GM12801 (cell line): ENCODE data around the gene THUMPD1.

ENCODE experiments used
- TF ChIP-seq, protein P1 (sequence below): IDR thresholded peaks from one replicate; pipeline ENCODE4 v1.5.1; 2011; ENCODE audit warnings: control low read depth; ENCODE audit not compliant: insufficient read length; ENCODE audit errors: extremely low read depth

Gene THUMPD1, protein sequence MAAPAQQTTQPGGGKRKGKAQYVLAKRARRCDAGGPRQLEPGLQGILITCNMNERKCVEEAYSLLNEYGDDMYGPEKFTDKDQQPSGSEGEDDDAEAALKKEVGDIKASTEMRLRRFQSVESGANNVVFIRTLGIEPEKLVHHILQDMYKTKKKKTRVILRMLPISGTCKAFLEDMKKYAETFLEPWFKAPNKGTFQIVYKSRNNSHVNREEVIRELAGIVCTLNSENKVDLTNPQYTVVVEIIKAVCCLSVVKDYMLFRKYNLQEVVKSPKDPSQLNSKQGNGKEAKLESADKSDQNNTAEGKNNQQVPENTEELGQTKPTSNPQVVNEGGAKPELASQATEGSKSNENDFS

DNA sequence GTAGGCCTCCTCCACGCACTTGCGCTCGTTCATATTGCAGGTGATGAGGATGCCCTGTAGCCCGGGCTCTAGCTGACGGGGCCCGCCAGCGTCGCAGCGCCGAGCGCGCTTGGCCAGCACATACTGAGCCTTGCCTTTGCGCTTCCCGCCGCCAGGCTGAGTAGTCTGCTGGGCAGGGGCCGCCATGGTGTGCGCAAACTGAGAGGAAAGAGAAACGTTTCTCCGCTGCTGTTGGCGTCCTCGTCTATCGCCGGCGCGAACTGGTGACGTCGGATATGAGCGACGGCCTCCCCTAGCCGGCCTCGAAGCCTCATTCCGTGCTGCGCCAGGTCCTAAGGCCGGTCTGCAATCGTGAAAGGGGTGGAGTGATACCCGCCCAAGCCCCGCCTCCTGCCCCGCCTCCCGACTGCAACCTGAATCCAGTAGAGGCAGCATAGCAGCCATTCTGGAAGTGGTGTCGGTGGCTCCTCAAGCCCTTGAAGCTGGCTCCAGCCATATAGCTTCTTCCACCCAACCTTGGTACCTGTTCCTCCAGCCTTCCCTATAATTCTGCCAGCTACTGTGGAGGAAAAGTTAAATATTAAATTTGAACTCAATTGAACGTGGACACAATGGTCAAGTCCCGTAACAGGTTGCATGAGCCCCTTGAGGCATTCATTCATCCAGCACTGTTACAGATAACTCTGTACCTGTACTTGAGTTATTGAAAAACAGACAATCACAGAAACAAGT lies at the start of gene THUMPD1:
THUMPD1 (minus strand) TSS at position 265 of the 732 bp plus-strand sequence; CDS start at position 186, 79 bp downstream.
- TF ChIP-seq, protein P1, sequence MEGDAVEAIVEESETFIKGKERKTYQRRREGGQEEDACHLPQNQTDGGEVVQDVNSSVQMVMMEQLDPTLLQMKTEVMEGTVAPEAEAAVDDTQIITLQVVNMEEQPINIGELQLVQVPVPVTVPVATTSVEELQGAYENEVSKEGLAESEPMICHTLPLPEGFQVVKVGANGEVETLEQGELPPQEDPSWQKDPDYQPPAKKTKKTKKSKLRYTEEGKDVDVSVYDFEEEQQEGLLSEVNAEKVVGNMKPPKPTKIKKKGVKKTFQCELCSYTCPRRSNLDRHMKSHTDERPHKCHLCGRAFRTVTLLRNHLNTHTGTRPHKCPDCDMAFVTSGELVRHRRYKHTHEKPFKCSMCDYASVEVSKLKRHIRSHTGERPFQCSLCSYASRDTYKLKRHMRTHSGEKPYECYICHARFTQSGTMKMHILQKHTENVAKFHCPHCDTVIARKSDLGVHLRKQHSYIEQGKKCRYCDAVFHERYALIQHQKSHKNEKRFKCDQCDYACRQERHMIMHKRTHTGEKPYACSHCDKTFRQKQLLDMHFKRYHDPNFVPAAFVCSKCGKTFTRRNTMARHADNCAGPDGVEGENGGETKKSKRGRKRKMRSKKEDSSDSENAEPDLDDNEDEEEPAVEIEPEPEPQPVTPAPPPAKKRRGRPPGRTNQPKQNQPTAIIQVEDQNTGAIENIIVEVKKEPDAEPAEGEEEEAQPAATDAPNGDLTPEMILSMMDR: no peak

DNA sequence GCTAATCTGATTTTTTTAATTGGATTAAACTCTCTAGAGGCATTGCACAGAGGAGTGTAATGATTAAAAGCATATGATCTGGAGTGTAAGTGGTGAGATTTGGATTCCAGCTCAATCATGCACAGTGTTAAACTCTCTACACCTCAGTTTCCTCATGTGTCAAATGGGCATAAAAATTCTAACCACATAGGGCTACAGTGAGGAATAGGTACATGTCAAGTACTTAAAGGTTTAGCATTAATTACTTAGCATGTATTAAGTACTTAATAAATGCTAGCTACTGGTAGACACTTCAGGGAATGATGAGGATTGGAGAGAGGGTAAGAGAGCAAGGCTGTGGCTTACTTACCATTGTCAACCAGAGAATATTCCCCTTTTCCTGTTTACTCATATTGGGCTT lies 47.5 kb upstream of the THUMPD1 start:
- TF ChIP-seq, protein P1: no peak

DNA sequence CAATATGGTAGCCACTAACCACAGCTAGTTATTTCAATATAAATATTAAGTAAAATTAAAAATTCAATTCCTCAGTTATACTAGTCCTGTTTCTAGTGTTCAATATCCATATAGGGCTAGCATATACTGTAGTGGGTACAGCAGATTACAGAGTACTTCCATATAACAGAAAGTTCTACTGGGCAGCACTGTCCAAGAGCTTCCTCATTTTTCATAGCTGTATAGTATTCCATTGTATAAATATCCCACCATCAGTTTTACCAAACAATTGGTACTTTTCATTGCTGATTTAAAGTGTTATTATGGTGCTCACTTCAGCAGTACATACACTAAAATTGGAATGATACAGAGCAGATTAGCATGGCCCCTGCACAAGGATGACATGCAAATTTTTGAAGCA lies 42.6 kb upstream of the THUMPD1 start:
- TF ChIP-seq, protein P1: no peak

DNA sequence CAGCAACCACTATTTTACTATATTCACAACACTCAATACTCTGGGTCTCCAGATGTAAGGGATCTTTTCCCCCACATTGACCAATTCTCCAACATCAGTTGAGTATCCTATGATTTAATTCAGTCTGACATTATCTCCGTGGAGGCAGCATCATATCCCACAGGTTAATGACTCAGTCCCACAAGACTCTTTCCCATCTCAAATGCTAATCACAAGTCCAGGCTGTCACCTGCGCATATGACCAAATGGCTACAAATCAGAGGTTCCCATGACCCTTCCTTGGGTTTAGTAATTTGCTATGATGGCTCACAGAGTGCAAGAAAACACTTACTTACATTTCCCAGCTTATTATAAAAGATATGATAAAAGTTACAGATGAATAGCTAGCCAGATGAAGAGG lies 40.9 kb upstream of the THUMPD1 start:
- TF ChIP-seq, protein P1: no peak

DNA sequence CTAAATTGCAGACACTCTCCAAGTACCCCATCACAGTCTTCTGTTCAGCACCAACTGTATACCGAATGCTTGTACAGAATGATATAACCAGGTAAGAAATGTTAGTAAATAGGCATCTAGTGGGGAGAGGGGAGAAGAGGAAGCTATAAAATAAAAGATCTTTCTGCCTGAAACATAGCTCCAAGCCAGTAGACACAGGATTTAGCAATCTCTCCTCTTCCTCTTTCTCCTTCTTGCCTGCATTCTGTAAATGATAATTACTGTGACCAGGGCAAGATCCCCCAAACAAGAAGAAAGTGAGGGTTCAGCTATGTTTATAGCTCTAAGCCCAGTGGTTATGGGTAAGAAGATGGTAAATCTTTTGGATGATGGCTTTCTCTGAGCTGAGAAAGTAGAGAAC lies 40.1 kb upstream of the THUMPD1 start:
- TF ChIP-seq, protein P1: no peak

DNA sequence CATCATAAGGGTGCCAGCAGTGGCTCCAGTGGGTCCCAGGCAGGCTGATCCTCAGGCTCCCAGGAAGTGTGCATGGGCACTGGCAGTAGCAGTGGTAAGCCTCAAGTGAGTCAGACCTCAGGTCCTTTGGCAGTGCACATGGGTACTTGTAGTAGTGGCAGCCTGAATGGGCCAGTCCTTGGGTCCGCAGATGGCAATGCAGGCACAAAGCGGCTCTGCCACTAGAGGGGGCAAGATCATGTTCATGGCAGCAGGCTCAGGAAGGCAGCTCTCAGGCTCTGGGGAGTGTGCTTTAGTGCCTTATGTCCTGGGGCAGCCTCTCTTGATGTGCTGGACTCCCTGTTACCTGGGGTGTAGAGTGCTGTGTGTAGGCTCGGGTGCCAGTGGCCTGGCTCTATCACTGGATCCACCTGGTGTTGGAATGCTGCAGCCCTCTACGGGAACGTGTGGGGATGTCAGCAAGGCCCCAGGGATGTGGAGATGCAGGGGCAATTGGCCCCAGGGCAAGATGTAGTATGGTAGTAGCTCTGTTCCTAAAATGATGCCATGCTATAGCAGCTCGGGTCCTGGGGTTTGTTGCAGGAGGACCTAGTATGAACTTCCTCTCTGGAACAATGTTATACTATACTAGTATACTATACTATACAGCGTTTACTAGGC lies 33.2 kb upstream of the THUMPD1 start:
- TF ChIP-seq, protein P1: no peak

DNA sequence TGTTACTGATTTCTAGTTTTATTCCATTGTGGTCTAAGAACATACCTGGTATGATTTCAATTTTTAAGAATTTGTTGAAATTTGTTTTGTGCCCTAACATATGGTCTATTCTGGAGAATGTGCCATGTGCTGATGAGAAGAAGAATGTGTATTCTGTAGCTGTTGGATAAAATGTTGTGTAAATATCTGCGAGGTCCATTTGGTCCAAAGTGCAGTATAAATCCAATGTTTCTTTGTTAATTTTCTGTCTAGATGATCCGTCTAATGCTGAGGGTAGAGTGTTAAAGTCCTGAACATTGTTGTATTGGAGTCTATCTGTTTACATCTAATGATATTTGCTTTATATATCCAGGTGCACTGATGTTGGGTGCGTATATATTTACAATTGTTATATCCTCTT lies 32.1 kb upstream of the THUMPD1 start:
- TF ChIP-seq, protein P1: no peak
